ENCODE measurements around the gene FECH. TPM values are rescaled to one million over a fixed set of nuclear protein-coding genes. Genes with fewer than 3 reads are reported as not detected.

FECH gene
- total and polyA plus RNA-seq, 12 donors: 6.4 to 247 (median 46.8) TPM

- H3K27me3 ChIP-seq: no peaks in the 10 kb centered on the region
- peak overlapping the region in 2 of 4 donors; percentile 49 to 91 for H3K4me3 ChIP-seq
- no peaks in the 10 kb centered on the region for H3K36me3 ChIP-seq (replicated peaks in 1 of 2)
- peak in 4 of 7 donors; percentile 11 to 29 (median 24) for DNase-seq
- H3K9me3 ChIP-seq (replicated peaks in 1 of 3): no peaks in the 10 kb centered on the region
- H3K4me1 ChIP-seq (replicated peaks in 1 of 2): peaks cover 6 to 12% of the 10 kb centered on the region in 2 donors
- intact Hi-C loops (cut with DNase I): no loop called here
- TF ChIP-seq POLR2A (IDR thresholded peaks at IDR 0.05): no peak
- TF ChIP-seq CTCF (IDR thresholded peaks at IDR 0.05): no peak
- WGBS, 4 donors: 59 to 73% (median 67%) methylated on average over 12 of the region's 12 CpGs
- peak overlapping the region; percentile 57 to 91 (median 79) for H3K27ac ChIP-seq
Measured at GRCh38 chr18:57587098-57587661, 678 bp upstream of the FECH start.

GRCh38 chr18:57585855-57586250 is 649 bp downstream of the FECH start:
- peak overlapping the region in 4 of 5 donors; percentile 61 to 91 (median 84) for H3K27ac ChIP-seq
- intact Hi-C loops (cut with DNase I): no loop called here

DNA sequence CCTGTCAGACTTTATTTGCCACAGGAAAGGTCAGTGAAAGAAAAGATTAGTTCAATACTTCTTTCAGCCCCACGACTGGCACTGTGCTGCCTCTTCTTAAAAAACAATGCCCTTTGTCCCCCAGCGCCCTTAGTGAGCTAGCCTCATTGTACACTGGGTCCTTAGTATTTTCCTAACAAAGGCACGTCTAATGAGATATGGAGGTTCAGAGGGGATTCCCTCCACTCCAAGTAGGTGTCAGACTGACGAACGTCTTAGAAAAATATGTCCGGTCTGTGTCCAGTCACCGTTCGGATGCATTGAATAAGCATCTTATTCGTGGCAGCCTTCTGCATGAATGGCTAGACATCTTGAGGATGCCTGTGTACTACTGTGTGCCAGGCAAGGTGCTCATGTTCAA is 1.1 kb downstream of the FECH start:
- DNase-seq: no peak
- intact Hi-C loops (cut with DNase I): no loop called here
- no peaks in the 10 kb centered on the region for H3K27me3 ChIP-seq
- WGBS, 4 donors: 54 to 73% (median 62%) methylated on average over 8 to 9 of the region's 9 CpGs
- no peak for TF ChIP-seq POLR2A (IDR thresholded peaks at IDR 0.05)
- TF ChIP-seq CTCF (IDR thresholded peaks at IDR 0.05): no peak
- H3K4me1 ChIP-seq (replicated peaks in 1 of 2): peaks cover 6 to 12% of the 10 kb centered on the region in 2 donors
- H3K9me3 ChIP-seq (replicated peaks in 1 of 3): no peaks in the 10 kb centered on the region
- H3K27ac ChIP-seq: no peak overlapping the region
- peak overlapping the region in 1 of 4 donors; percentile 91 for H3K4me3 ChIP-seq
- H3K36me3 ChIP-seq (replicated peaks in 1 of 2): no peaks in the 10 kb centered on the region

More at GRCh38 chr18:57585855-57586250, 649 bp downstream of the FECH start:
- H3K4me3 ChIP-seq: peak overlapping the region; percentile 31 to 91 (median 61)
- H3K27me3 ChIP-seq: no peaks in the 10 kb centered on the region
- peaks cover 6 to 12% of the 10 kb centered on the region in 2 donors for H3K4me1 ChIP-seq (replicated peaks in 1 of 2)
- no peaks in the 10 kb centered on the region for H3K9me3 ChIP-seq (replicated peaks in 1 of 3)
- TF ChIP-seq CTCF (IDR thresholded peaks at IDR 0.05) (no peak), POLR2A (IDR thresholded peaks at IDR 0.05) (no peak)
- H3K36me3 ChIP-seq (replicated peaks in 1 of 2): no peaks in the 10 kb centered on the region
- peak in 1 of 7 donors; percentile 12 for DNase-seq
- 9 to 36% (median 19%) methylated on average over 4 to 8 of the region's 8 CpGs for WGBS, 4 donors

GRCh38 chr18:57584444-57584843 is 2.1 kb downstream of the FECH start:
- TF ChIP-seq CTCF (IDR thresholded peaks at IDR 0.05): no peak
- no peak for TF ChIP-seq POLR2A (IDR thresholded peaks at IDR 0.05)
- Histone ChIP-seq H3K4me1 (replicated peaks in 1 of 2) (peaks cover 6 to 12% of the 10 kb centered on the region in 2 donors), H3K27me3 (no peaks in the 10 kb centered on the region), H3K27ac (no peak overlapping the region), H3K9me3 (replicated peaks in 1 of 3) (no peaks in the 10 kb centered on the region), H3K4me3 (no peak overlapping the region), H3K36me3 (replicated peaks in 1 of 2) (peaks cover 0 to 7% of the 10 kb centered on the region in 2 donors)
- DNase-seq: no peak
- intact Hi-C loops (cut with DNase I): no loop called here
- 93 to 99% (median 95%) methylated on average over 3 of the region's 3 CpGs for WGBS, 4 donors
